ENCODE data around the gene RNF214. TPM values are rescaled to one million over a fixed set of nuclear protein-coding genes. Genes with fewer than 3 reads are reported as not detected.

The RNF214 gene
- total RNA-seq, 1 experiment from 2014 or later, result 7.4 TPM

GRCh38 chr11:117191680-117192400 lies 40.6 kb upstream of the RNF214 start:
- H3K27me3 ChIP-seq (ENCODE audit: low read length), result no peaks in the 10 kb centered on the region
- intact Hi-C loops (cut with micrococcal nuclease), result no loop called here
- ChIA-PET POLR2A (ENCODE audit: unreplicated experiment) (no interaction called here), CTCF (no interaction called here)
- DNase-seq (no peak), ATAC-seq (no peak)
- no peak overlapping the region for H3K4me2 ChIP-seq (ENCODE audit: low read length)
- H3K79me2 ChIP-seq (ENCODE audit: low read length), result no peaks in the 10 kb centered on the region
- H3F3A ChIP-seq (ENCODE audit: low read length, unreplicated experiment), result no peaks in the 10 kb centered on the region
- H3K36me3 ChIP-seq (ENCODE audit: low read depth, low read length), result no peaks in the 10 kb centered on the region
- H3K4me1 ChIP-seq (ENCODE audit: insufficient read depth, low read length), result no peaks in the 10 kb centered on the region
- H3K9ac ChIP-seq (ENCODE audit: low read length), result no peak overlapping the region
- no peaks in the 10 kb centered on the region for H4K20me1 ChIP-seq (ENCODE audit: low read length)
- no peak overlapping the region for H3K27ac ChIP-seq (ENCODE audit: low read length)
- no peak overlapping the region for H3K4me3 ChIP-seq (ENCODE audit: low read length)
- no peaks in the 10 kb centered on the region for H3K9me2 ChIP-seq (replicated peaks; ENCODE audit: low read length)
- no TSS peak for BruUV-seq (replicated peaks)
- TF ChIP-seq EZH2 (IDR thresholded peaks at IDR 0.05; ENCODE audit: low read length, unreplicated experiment), result no peak
- TF ChIP-seq EZH2phosphoT487 (IDR thresholded peaks at IDR 0.05; ENCODE audit: borderline replicate concordance, low read length), result no peak
- TF ChIP-seq CTCF (conservative IDR thresholded peaks at IDR 0.05; ENCODE audit: low read depth, low read length), result no peak
- no peak overlapping the region for H2AFZ ChIP-seq (ENCODE audit: low read length)
- H3K9me3 ChIP-seq (ENCODE audit: low read length), result no peaks in the 10 kb centered on the region

GRCh38 chr11:117192401-117192875 lies 40.0 kb upstream of the RNF214 start:
- ChIA-PET POLR2A (ENCODE audit: unreplicated experiment) (no interaction called here), CTCF (no interaction called here)
- Histone ChIP-seq H2AFZ (ENCODE audit: low read length) (no peak overlapping the region), H3K27me3 (ENCODE audit: low read length) (no peaks in the 10 kb centered on the region), H3K27ac (ENCODE audit: low read length) (no peak overlapping the region), H3K79me2 (ENCODE audit: low read length) (no peaks in the 10 kb centered on the region), H3K9ac (ENCODE audit: low read length) (no peak overlapping the region), H3K4me3 (ENCODE audit: low read length) (no peak overlapping the region), H3K36me3 (ENCODE audit: low read depth, low read length) (no peaks in the 10 kb centered on the region), H4K20me1 (ENCODE audit: low read length) (no peaks in the 10 kb centered on the region), H3F3A (ENCODE audit: low read length, unreplicated experiment) (no peaks in the 10 kb centered on the region), H3K9me2 (replicated peaks; ENCODE audit: low read length) (no peaks in the 10 kb centered on the region), H3K4me1 (ENCODE audit: insufficient read depth, low read length) (no peaks in the 10 kb centered on the region), H3K9me3 (ENCODE audit: low read length) (no peaks in the 10 kb centered on the region), H3K4me2 (ENCODE audit: low read length) (no peak overlapping the region)
- no TSS peak for BruUV-seq (replicated peaks)
- ATAC-seq (no peak), DNase-seq (no peak)
- intact Hi-C loops (cut with micrococcal nuclease), result no loop called here
- TF ChIP-seq EZH2phosphoT487 (IDR thresholded peaks at IDR 0.05; ENCODE audit: borderline replicate concordance, low read length) (no peak), EZH2 (IDR thresholded peaks at IDR 0.05; ENCODE audit: low read length, unreplicated experiment) (no peak), CTCF (conservative IDR thresholded peaks at IDR 0.05; ENCODE audit: low read depth, low read length) (no peak)

All from PC-3 (cell line).